K562 (cell line): Measurements from ENCODE around the gene HMGXB3. TPM values are rescaled to one million over a fixed set of nuclear protein-coding genes. Genes with fewer than 3 reads are reported as not detected.
A peak's percentile ranks its signal among the peaks of the same experiment; 100 is the strongest.

Experiments
- CAMTA2 ChIP-seq: fragments of 250-450 bp; sonication (Bioruptor Pico); conservative IDR thresholded peaks from 2 replicates; pipeline ENCODE4 v1.5.1; 2022
- MAFF ChIP-seq: IDR thresholded peaks from 2 replicates; pipeline ENCODE4 v1.6.1; 2012; ENCODE audit warnings: low read length, improper control_type of control experiment
- SIX5 ChIP-seq, 2 experiments: IDR thresholded peaks; 2 replicates each; pipeline ENCODE4 v1.6.1; 2011; ENCODE audit warnings: low read length in 2 of 2, borderline replicate concordance in 1 of 2, low read depth in 1 of 2, mild to moderate bottlenecking in 1 of 2, moderate library complexity in 1 of 2; ENCODE audit not compliant: insufficient read depth in 1 of 2
- SOX6 ChIP-seq: fragments of 450-650 bp; IDR thresholded peaks from 2 replicates; pipeline ENCODE4 v1.6.1; 2014; ENCODE audit warnings: mild to moderate bottlenecking
- SREBF1 ChIP-seq: fragments of 150-350 bp; IDR thresholded peaks from 2 replicates; pipeline ENCODE4 v1.6.1; 2014; ENCODE audit warnings: antibody characterized with exemption, low read depth, low read length, borderline replicate concordance
- TBL1XR1 ChIP-seq, 2 experiments: IDR thresholded peaks; 2 replicates each; pipeline ENCODE4 v1.6.1; 2012; ENCODE audit warnings: improper control_type of control experiment in 2 of 2, low read length in 2 of 2, mild to moderate bottlenecking in 1 of 2
- polyA plus RNA-seq, 8 experiments: library from polyadenylated mRNA; depleted of rRNA in 4 of 8; stranded (reverse) in 5 of 8; unstranded in 3 of 8; fragments of >200 nt; fragmentation: Nextera tagmentation in 2 of 8; fragmentation: Illumina TruSeq in 1 of 8; extraction: Ambion mirVana in 2 of 8; extraction: Trizol in 1 of 8; gene quantifications; 2 replicates each; pipeline versions ENCODE4 v1.2.1 to v1.2.3, GENCODE V29; 2011 to 2014; ENCODE audit warnings: inconsistent platforms in 1 of 8, missing spikeins in 1 of 8
- total RNA-seq, 7 experiments: library from RNA; depleted of rRNA in 6 of 7; stranded (reverse); fragments of >200 nt in 6 of 7; fragmentation: Illumina TruSeq in 2 of 7; extraction: Trizol in 2 of 7; gene quantifications; 2 replicates each; pipeline versions ENCODE4 v1.2.1 to v1.2.3, GENCODE V29; 2011 to 2021; ENCODE audit warnings: low replicate concordance in 1 of 7
- TF ChIP-seq, protein P1 (sequence below), 2 experiments: fragments of 450-650 bp; formaldehyde crosslinking in 1 of 2; IDR thresholded peaks; 2 replicates each; pipeline versions ENCODE4 v1.4.0 to v1.6.1; 2014 to 2020; ENCODE audit warnings: mild to moderate bottlenecking in 2 of 2, borderline replicate concordance in 1 of 2, low read depth in 1 of 2
- TF ChIP-seq, protein P2 (sequence below): fragments of 250-450 bp; sonication (Bioruptor Pico); IDR thresholded peaks from 2 replicates; pipeline ENCODE4 v1.4.0; 2020; ENCODE audit warnings: mild to moderate bottlenecking, moderate library complexity

The HMGXB3 gene
- total and polyA plus RNA-seq, 9 of the 15 experiments (the other 6 are each of a cell fraction or from before 2014, with no cell fraction given) = 1.8 to 44.1 (median 32.2) TPM

DNA sequence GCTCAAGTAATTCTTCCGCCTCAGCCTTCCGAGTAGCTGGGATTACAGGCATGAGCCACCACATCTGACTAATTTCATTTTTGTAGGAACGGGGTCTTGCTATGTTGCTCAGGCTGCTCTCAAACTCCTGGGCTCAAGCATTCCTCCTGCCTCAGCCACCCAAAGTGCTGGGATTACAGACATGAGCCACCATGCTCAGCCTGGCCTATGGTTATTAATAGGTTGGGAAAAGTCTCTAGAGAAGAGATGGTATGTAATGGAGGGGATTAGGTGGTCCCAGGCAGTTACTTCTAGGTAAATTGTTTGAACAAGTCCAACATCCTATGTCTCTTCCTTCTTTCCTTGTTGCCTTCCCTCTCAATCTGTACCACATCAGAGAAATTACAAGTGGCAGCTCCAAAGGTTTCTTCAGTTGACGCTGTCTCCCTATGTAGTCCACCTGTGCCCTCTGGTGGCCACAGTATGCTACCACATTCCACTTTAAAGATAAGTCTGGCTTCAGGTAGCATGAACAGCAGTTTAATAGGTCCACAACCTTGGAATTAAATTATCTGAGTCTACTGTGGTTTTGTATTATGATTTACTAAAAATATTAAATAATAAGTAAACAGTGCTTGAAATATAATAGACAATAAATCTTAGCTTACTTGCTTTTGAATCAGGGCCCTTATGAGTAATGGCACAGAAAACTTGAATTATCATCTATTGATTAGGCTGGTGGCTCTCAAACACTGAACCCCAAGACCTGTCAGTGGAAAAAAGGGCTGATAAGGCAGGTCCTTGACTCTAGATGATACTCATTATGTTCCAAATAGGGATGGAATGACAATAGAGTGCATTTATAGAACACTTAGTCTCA is 9.8 kb upstream of the HMGXB3 start (continued):
- TF ChIP-seq, protein P1, sequence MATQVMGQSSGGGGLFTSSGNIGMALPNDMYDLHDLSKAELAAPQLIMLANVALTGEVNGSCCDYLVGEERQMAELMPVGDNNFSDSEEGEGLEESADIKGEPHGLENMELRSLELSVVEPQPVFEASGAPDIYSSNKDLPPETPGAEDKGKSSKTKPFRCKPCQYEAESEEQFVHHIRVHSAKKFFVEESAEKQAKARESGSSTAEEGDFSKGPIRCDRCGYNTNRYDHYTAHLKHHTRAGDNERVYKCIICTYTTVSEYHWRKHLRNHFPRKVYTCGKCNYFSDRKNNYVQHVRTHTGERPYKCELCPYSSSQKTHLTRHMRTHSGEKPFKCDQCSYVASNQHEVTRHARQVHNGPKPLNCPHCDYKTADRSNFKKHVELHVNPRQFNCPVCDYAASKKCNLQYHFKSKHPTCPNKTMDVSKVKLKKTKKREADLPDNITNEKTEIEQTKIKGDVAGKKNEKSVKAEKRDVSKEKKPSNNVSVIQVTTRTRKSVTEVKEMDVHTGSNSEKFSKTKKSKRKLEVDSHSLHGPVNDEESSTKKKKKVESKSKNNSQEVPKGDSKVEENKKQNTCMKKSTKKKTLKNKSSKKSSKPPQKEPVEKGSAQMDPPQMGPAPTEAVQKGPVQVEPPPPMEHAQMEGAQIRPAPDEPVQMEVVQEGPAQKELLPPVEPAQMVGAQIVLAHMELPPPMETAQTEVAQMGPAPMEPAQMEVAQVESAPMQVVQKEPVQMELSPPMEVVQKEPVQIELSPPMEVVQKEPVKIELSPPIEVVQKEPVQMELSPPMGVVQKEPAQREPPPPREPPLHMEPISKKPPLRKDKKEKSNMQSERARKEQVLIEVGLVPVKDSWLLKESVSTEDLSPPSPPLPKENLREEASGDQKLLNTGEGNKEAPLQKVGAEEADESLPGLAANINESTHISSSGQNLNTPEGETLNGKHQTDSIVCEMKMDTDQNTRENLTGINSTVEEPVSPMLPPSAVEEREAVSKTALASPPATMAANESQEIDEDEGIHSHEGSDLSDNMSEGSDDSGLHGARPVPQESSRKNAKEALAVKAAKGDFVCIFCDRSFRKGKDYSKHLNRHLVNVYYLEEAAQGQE (IDR thresholded peaks at IDR 0.05; ENCODE audit: borderline replicate concordance) = peak; percentile 90
- TF ChIP-seq, protein P1 (CRISPR knock-in tag; IDR thresholded peaks at IDR 0.05; ENCODE audit: low read depth) = no peak
- TF ChIP-seq SIX5 (IDR thresholded peaks at IDR 0.05; ENCODE audit: borderline replicate concordance in 1 of 2, insufficient read depth in 1 of 2, low read depth in 1 of 2, low read length in 2 of 2) (no peak), CAMTA2 (CRISPR knock-in tag) (no peak), MAFF (no peak), TBL1XR1 (IDR thresholded peaks at IDR 0.05; ENCODE audit: low read length in 2 of 2) (no peak), SOX6 (no peak), SREBF1 (no peak)
- TF ChIP-seq, protein P2, sequence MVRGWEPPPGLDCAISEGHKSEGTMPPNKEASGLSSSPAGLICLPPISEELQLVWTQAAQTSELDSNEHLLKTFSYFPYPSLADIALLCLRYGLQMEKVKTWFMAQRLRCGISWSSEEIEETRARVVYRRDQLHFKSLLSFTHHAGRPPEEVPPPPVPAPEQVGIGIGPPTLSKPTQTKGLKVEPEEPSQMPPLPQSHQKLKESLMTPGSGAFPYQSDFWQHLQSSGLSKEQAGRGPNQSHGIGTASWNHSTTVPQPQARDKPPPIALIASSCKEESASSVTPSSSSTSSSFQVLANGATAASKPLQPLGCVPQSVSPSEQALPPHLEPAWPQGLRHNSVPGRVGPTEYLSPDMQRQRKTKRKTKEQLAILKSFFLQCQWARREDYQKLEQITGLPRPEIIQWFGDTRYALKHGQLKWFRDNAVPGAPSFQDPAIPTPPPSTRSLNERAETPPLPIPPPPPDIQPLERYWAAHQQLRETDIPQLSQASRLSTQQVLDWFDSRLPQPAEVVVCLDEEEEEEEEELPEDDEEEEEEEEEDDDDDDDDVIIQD (CRISPR knock-in tag) = no peak
